Stomach (tissue), 4 donors: ENCODE data around the gene P3R3URF.
A peak's percentile ranks its signal among the peaks of the same experiment; 100 is the strongest.

Experiments used
- CTCF ChIP-seq, 7 experiments: fragments of 450-650 bp in 4 of 7; fragments of 200-600 bp in 3 of 7; sonication (generic) in 3 of 7; IDR thresholded peaks; one replicate each; pipeline ENCODE4 v1.5.1; 2016 to 2019; ENCODE audit warnings: antibody characterized with exemption in 7 of 7, control low read depth in 2 of 7, mild to moderate bottlenecking in 1 of 7
- POLR2A ChIP-seq, 4 donors: fragments of 450-650 bp; IDR thresholded peaks; one replicate each; pipeline ENCODE4 v1.6.1; 2016; ENCODE audit warnings: antibody characterized with exemption in 4 of 4, control low read depth in 2 of 4, mild to moderate bottlenecking in 1 of 4, moderate library complexity in 1 of 4
- POLR2AphosphoS5 ChIP-seq, 3 donors: sonication (generic); formaldehyde crosslinking; IDR thresholded peaks; one replicate each; pipeline ENCODE4 v1.6.1; 2016; ENCODE audit warnings: antibody characterized with exemption in 3 of 3

DNA sequence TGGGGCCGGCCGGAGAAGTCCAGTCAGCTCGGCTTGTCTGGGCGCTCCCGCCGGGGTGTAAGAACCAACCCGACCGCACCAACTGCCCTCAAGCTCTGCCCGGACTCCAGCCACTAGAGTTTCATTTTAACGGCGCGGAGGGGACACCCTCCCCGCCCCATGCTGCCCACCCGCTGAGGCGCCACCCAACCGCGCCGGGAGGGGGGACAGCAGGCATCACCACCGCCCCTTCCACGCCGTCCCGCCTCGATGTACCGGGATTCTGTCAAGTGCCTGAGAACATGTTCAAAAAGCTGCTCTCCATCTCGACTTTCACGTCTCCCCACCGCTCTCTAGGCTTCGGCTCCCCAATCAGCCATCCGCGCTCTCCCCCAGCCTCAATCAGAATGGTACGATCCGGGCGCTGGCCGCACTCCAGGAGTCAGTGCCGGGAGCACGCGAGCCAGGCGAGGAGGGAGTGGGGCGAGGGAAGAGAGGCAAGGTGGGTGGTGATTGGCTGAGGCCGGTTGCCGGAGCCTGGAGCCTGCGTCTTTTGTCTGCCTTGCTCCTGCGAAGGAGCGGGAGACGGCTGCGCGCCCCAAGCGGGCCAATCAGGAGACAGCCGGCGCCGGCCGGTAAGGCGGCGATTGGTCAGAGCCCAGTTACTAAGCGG, 43.6 kb downstream of the P3R3URF start, which contains the start of gene PIK3R3:
- TF ChIP-seq CTCF (IDR thresholded peaks at IDR 0.05) (peak in 1 of 7 experiments; percentile 23), POLR2AphosphoS5 (IDR thresholded peaks at IDR 0.05) (peak; percentile 93 to 95 (median 94)), POLR2A (IDR thresholded peaks at IDR 0.05) (peak in 2 of 4 donors; percentile 88 to 96)
